OCI-LY1 (cell line): ENCODE data around the gene COPS9.

Source experiments
- H2AFZ ChIP-seq: fragments of 200-600 bp; sonication (generic), shearing (Covaris generic); 2 replicates; pipeline ENCODE4 v1.6.0; 2014; ENCODE audit warnings: antibody characterized with exemption, mild to moderate bottlenecking, low read length
- H3F3A ChIP-seq: fragments of 200-600 bp; sonication (generic), shearing (Covaris generic); 2 replicates; pipeline ENCODE4 v1.6.0; 2014; ENCODE audit warnings: mild to moderate bottlenecking, antibody characterized with exemption, low read length, moderate library complexity; ENCODE audit not compliant: insufficient read depth
- H3K27ac ChIP-seq: fragments of 200-600 bp; sonication (generic); 2 replicates; pipeline ENCODE4 v1.5.1; 2014; ENCODE audit warnings: low read length, mixed run types, mild to moderate bottlenecking, low read depth; ENCODE audit not compliant: poor library complexity, severe bottlenecking
- H3K27me3 ChIP-seq: fragments of 200-600 bp; sonication (generic); 2 replicates; pipeline ENCODE4 v1.6.0; 2014; ENCODE audit warnings: antibody characterized with exemption, mild to moderate bottlenecking, low read length, moderate library complexity; ENCODE audit not compliant: insufficient read depth
- H3K36me3 ChIP-seq: fragments of 200-600 bp; sonication (generic); 2 replicates; pipeline ENCODE4 v1.6.1; 2014; ENCODE audit warnings: mild to moderate bottlenecking, antibody characterized with exemption, low read length, moderate library complexity, mixed read lengths; ENCODE audit not compliant: insufficient read depth
- H3K4me1 ChIP-seq: fragments of 200-600 bp; sonication (generic); 2 replicates; pipeline ENCODE4 v1.5.1; 2014; ENCODE audit warnings: mild to moderate bottlenecking, low read length, moderate library complexity; ENCODE audit not compliant: insufficient read depth, severe bottlenecking
- H3K4me2 ChIP-seq: fragments of 200-600 bp; sonication (generic), shearing (Covaris generic); 2 replicates; pipeline ENCODE4 v1.6.1; 2014; ENCODE audit warnings: low read length
- H3K4me3 ChIP-seq: fragments of 200-600 bp; sonication (generic); 2 replicates; pipeline ENCODE4 v1.5.1; 2014; ENCODE audit warnings: low read length, low read depth, mild to moderate bottlenecking, mixed read lengths; ENCODE audit not compliant: poor library complexity, severe bottlenecking
- H3K79me2 ChIP-seq: fragments of 200-600 bp; shearing (Covaris generic); 2 replicates; pipeline ENCODE4 v1.6.1; 2016; ENCODE audit warnings: mixed run types, low read length, mixed read lengths; ENCODE audit not compliant: insufficient read depth
- H3K9ac ChIP-seq: fragments of 200-600 bp; sonication (generic), shearing (Covaris generic); 2 replicates; pipeline ENCODE4 v1.6.1; 2014; ENCODE audit warnings: mild to moderate bottlenecking, low read length, mixed read lengths
- H3K9me2 ChIP-seq: fragments of 200-600 bp; sonication (generic), shearing (Covaris generic); 2 replicates; pipeline ENCODE4 v1.6.1; 2014; ENCODE audit warnings: low read depth, mild to moderate bottlenecking, low read length, mixed read lengths
- H3K9me3 ChIP-seq: fragments of 200-600 bp; shearing (Covaris generic); 2 replicates; pipeline ENCODE4 v1.6.1; 2014; ENCODE audit warnings: low read length, mixed read lengths
- H4K20me1 ChIP-seq: fragments of 200-600 bp; sonication (generic), shearing (Covaris generic); 2 replicates; pipeline ENCODE4 v1.6.0; 2016; ENCODE audit warnings: mild to moderate bottlenecking, low read length; ENCODE audit not compliant: insufficient read depth
- CTCF ChIP-seq: fragments of 200-600 bp; sonication (generic), shearing (Covaris generic); IDR thresholded peaks from 2 replicates; pipeline ENCODE4 v1.5.1; 2017; ENCODE audit warnings: mild to moderate bottlenecking, antibody characterized with exemption, low read length, moderate library complexity, mixed read lengths
- EZH2 ChIP-seq: fragments of 200-600 bp; sonication (generic), shearing (Covaris generic); IDR thresholded peaks from 2 replicates; pipeline ENCODE4 v1.8.0; 2017; ENCODE audit warnings: borderline replicate concordance, mixed run types, mild to moderate bottlenecking, antibody characterized with exemption, low read length, moderate library complexity, mixed read lengths

Gene COPS9

DNA sequence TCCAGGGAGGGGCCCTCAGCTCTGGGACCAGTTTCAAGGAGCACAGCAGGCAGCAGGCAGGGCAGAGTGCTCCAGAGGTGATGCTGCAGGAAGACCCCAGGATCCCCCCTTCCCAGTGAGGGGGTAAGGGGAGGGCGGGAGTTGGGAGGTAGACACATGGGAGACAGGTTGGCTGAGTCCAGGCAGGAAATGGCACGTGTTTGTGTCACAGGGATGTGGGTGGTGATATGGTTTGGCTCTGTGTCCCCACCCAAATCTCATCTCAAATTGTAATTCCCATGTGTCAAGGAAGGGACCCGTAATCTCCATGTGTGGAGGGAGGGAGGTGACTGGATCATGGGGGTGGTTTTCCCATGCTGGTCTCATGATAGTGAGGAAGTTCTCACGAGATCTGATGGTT is 29.6 kb upstream of the COPS9 start:
- H3K36me3 ChIP-seq: no peaks in the 10 kb centered on the region
- H3K27ac ChIP-seq: no peak overlapping the region
- H3K79me2 ChIP-seq: no peaks in the 10 kb centered on the region
- no peak for TF ChIP-seq CTCF
- no peak for TF ChIP-seq EZH2
- H3F3A ChIP-seq: no peaks in the 10 kb centered on the region
- no peak overlapping the region for H3K9ac ChIP-seq
- H3K9me3 ChIP-seq: no peaks in the 10 kb centered on the region
- no peaks in the 10 kb centered on the region for H3K9me2 ChIP-seq
- H4K20me1 ChIP-seq: no peaks in the 10 kb centered on the region
- H3K4me1 ChIP-seq: no peaks in the 10 kb centered on the region
- no peak overlapping the region for H3K4me3 ChIP-seq
- H3K4me2 ChIP-seq: no peak overlapping the region
- H3K27me3 ChIP-seq: no peaks in the 10 kb centered on the region
- H2AFZ ChIP-seq: no peak overlapping the region

- no peaks in the 10 kb centered on the region for H3F3A ChIP-seq
- no peaks in the 10 kb centered on the region for H3K27me3 ChIP-seq
- H3K4me1 ChIP-seq: no peaks in the 10 kb centered on the region
- H3K4me3 ChIP-seq: no peak overlapping the region
- no peaks in the 10 kb centered on the region for H3K79me2 ChIP-seq
- no peak overlapping the region for H3K4me2 ChIP-seq
- H4K20me1 ChIP-seq: no peaks in the 10 kb centered on the region
- H2AFZ ChIP-seq: no peak overlapping the region
- H3K9ac ChIP-seq: no peak overlapping the region
- H3K9me2 ChIP-seq: no peaks in the 10 kb centered on the region
- H3K27ac ChIP-seq: no peak overlapping the region
- no peaks in the 10 kb centered on the region for H3K36me3 ChIP-seq
- no peaks in the 10 kb centered on the region for H3K9me3 ChIP-seq
- TF ChIP-seq CTCF (no peak), EZH2 (no peak)
Observed at GRCh38 chr2:240165034-240165433, 28.9 kb upstream of the COPS9 start.

DNA sequence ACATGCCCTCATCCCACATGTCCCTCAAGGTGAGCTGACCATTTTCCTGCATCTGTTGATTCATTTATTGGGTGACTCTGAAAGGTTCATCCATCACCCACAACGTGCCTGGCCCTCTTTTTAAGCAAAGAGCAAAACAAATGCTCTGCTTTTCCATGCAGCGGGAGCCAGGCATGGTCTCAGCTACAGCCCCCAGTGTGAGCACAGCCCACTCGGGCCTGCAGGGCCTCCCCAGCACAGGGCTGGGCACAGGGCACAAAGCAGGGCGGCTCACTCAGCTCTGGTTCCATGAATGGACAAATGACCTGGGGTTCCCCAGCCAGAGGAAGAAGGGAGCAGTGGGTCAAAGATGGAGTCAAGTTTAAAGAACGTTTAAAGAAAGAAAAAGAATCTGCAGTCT is 28.5 kb upstream of the COPS9 start:
- Histone ChIP-seq H3K36me3 (no peaks in the 10 kb centered on the region), H3K27me3 (no peaks in the 10 kb centered on the region), H3K79me2 (no peaks in the 10 kb centered on the region)

More for the DNA sequence above, 28.5 kb upstream of the COPS9 start:
- Histone ChIP-seq H4K20me1 (no peaks in the 10 kb centered on the region), H3K9me3 (no peaks in the 10 kb centered on the region), H3K4me2 (no peak overlapping the region), H3K9me2 (no peaks in the 10 kb centered on the region), H3K4me3 (no peak overlapping the region), H3K4me1 (no peaks in the 10 kb centered on the region), H3K9ac (no peak overlapping the region), H3F3A (no peaks in the 10 kb centered on the region), H3K27ac (no peak overlapping the region), H2AFZ (no peak overlapping the region)
- TF ChIP-seq CTCF (no peak), EZH2 (no peak)
